GM19468 (cell line): Measurements from ENCODE around the gene IFNA16.
"Not testable (repeated sequence)": the region's sequence is repeated elsewhere in the genome, so short reads cannot be mapped to it uniquely, and the experiment has no call there.

Experiments
- ATAC-seq: cut with Tn5 transposase; IDR thresholded peaks from one replicate; pipeline ENCODE4 v1.9.1; 2021; ENCODE audit warnings: mild to moderate bottlenecking, moderate library complexity, moderate number of reproducible peaks; ENCODE audit not compliant: unreplicated experiment; ENCODE audit errors: extremely low read depth

Gene IFNA16

GRCh38 chr9:21217211-21217610, at the start of gene IFNA16:
IFNA16 (minus strand) TSS chr9:21217311; CDS start chr9:21217305, 6 bp downstream.
- not testable (repeated sequence) for ATAC-seq

GRCh38 chr9:21265421-21266189, 48.5 kb upstream of the IFNA16 start:
- peak; percentile 34 for ATAC-seq

- no peak for ATAC-seq
Observed at GRCh38 chr9:21255538-21256212, 38.6 kb upstream of the IFNA16 start.

DNA sequence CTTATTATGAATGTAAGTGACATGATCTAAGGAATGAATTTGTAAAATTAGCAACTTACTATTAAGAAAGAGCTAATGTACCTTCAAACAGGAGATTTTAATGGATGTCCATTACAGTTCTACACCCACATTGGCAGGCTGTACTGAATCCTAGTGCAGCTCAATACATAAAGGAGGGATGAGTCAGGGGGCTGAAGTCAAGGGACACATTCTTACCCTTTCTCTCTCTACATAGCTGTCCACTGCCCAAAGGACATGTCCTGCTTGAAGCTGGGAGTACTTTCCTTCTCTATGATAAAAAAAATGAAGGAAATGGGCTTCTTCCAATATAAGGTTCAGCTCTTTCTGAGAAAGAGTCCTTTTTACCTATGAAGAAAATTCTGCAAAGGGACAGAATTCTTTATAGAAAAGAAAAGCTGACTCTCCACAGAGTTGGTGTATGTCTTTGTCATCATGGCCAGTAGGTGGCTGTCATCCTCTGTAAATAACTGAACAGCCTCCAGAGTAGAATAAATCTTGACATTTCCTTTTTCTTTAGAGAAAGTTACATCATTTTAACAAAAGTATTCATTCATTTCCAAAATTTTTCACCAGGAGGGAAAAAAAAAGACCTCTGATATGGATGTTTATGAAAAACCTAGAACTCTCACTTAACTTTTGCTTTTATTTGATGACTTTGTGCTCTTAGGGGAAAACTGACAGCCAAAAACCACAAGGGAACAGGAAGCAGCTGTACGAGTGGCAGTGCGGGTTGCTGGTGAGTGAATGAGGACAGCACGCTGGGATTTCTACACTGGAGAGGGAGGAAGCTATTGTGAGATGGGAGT, 35.8 kb upstream of the IFNA16 start:
- peak; percentile 59 for ATAC-seq

DNA sequence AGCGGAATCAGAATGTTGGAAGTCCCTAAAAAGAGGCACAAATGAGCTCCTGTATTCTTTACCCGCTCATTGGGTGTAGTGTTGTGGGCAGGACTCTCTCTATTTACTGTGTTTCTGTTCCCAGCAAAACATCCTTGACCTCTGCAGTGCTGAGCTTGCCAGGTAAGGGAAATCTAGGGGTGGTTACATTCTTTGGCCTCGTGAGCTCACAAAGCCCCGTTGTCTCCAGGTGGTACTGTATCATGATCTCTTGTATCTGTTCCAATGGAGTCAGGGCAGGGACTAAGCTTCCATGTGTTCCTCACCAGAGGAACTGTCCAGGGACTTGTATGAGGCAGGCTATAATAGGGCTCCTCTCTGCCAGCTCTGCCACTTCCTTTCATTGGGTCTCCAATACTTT, 34.5 kb upstream of the IFNA16 start:
- no peak for ATAC-seq

DNA sequence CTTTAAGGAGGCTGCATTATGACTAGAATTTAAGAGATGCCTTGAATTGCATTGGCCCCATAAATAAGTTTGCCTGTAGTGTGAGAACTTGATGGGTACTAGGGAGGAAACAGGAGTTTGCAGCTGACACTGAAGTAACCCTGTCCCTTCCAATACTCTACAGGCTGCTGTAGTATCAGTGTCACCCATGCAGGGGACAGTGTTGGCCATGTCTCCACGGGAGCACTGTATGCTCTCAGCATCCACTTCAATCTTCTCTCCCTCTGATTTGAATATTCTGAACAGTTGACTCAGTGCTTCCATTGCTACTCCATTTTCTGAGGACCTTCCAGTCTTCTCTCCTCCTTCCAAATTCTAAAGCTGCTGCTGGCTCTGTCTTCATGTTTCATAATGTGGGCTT, 34.1 kb upstream of the IFNA16 start:
- ATAC-seq: no peak

GRCh38 chr9:21244836-21245235, 27.7 kb upstream of the IFNA16 start:
- no peak for ATAC-seq

GRCh38 chr9:21239911-21240310, 22.8 kb upstream of the IFNA16 start, which contains the start of gene IFNA14:
IFNA14 (minus strand) TSS chr9:21240005; CDS start chr9:21239935, 70 bp downstream.
- ATAC-seq: no peak

DNA sequence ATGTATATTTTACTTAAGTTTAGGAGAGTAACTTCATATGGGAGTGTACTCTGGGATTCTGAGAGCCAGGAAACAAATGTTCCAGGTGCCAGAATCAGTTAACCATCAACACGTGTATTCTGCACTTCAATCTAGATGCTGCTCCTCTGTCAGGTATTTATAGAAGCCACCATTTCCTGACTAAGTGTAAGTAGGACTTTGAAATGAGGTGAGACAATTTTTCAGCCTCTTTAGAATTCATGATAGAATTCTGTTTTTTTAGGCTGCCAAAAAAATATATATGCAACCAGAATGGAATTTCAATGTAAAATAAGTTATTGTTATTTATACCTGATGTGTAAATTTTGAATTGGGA, 19.2 kb upstream of the IFNA16 start:
- ATAC-seq: not testable (repeated sequence)

- ATAC-seq: peak; percentile 61
Observed at GRCh38 chr9:21235468-21236359, 18.6 kb upstream of the IFNA16 start.

GRCh38 chr9:21234153-21234687, 17.1 kb upstream of the IFNA16 start:
- ATAC-seq: no peak

DNA sequence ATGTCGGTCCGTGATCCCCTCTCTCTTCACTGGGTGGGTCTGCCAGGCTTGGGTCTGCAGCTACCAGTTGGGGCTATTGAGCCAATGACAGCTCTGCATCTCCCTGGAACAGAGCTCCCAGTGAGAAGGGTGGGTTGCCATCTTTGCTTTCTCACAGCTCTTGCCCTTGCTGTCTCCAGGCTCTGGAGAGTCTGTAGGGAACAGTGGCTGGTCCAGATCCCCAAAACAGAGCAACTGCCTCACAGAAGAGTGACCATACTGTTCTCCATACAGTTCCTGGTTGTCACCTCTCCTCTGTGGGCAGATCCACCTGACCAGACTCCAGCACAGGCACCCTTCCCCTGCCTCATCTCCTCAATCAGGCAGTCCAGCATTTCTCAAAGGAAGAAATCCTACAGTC, 16.1 kb upstream of the IFNA16 start:
- ATAC-seq: no peak

- ATAC-seq: no peak
Observed at GRCh38 chr9:21228122-21228521, 11.0 kb upstream of the IFNA16 start, which contains the start of gene IFNA17. IFNA17 (minus strand) TSS chr9:21228222; CDS start chr9:21228173, 49 bp downstream.

DNA sequence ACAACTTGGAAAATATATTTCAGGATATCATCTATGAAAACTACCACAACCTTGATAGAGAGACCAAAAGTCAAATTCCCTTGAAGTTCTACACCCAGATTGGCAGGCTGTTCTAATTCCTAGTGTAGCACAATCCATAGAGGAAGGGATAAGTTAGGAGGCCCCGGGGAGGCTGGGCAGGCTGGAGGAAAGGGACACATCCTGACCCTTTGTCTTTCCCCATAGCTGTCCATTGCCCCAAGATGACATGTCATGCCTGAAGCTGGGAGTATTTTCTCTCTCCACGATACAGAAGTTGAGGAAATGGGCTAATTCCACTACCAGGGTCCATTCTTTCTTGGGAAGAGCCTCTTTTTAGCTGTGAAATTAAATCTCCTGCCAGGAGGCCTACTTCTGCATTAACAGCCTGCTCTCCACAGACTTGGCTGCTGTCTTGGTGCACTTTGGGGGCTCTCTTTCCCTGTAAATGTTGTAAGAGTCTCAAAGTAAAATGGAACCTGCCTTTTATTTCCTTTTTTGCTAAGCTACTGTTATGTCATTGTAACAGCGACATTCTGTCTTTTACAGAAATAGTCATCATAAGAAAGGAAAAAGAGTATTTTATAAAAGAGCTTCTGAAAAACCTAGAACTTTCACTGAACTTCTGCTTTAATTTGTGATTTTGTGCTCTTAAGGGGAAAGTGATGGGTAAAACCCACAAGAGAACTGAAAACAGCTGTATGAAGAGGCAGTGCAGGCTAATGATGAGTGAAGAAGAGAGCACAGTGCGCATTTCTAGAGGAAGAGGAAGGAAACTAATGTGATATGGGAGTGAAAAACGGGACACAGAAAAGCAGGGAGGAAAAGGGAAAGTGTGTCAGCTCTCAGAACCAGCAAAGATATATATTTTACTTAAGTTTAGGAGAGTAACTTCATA, 3.4 kb downstream of the IFNA16 start:
- ATAC-seq: peak; percentile 43

DNA sequence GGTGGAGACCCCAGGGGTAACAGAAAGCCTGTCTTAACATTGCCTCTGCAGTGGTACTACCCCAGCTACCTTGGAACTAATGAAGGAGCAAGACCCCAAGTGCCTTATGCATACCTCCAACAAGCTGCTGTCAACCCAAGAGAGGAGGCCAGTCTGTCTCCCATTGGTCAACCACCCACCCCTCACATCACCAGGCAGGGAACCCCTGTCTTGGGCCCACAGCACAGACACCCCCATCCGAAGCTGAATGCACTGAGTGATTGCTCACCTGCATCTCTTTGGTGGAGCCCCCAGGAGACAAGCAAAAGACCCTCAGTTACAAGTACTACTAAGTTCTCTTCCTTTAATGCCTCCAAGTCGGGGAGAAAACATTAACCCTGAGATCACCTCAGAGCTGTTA, 5.0 kb downstream of the IFNA16 start:
- not testable (repeated sequence) for ATAC-seq

GRCh38 chr9:21210782-21211181, 6.3 kb downstream of the IFNA16 start:
- not testable (repeated sequence) for ATAC-seq

DNA sequence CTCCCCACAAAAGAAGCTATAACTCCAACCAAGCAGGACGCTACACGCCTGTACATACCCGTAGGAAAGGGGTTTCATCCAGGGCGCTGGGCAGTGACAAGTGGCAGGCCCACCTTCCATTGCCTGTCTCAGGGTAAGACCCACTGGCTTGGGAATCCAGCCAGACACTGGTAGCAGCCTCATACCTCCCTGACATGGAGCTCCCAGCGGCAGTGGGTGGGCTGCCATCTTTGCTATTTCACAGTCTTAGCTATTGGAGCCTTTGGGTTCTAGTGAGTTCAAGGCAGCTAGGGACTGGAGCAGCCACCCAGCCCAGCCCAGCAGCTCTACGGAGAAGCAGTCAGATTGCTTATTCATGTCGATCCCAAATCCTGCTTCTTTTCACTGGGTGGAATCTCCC, 6.8 kb downstream of the IFNA16 start:
- no peak for ATAC-seq

DNA sequence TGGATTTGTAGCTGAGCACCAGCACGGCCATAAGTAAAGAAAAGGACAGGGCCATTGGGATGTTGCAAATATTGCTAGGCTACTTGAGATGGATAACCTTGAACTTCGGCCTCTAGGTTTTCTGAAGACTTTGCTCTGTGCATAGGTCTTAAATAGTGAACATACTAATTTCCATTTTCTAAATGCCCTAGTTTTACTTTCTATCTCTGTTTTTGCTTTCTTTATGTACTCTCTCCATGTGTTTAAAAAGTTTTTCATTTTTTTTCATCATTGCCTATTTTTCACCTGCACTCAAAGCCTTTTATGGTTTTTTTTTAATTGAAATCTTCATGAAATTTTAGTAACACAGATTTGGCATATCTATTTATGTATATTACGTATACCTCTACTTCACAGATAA, 10.1 kb downstream of the IFNA16 start, which contains the start of gene IFNA10:
Gene IFNA10 (minus strand): TSS at position 101 of the 400 bp plus-strand sequence. CDS start 46 bp downstream, at position 55.
- not testable (repeated sequence) for ATAC-seq
